PFSK-1 (cell line): ENCODE measurements around the gene GSK3B.

Experiments used
- FOXP2 ChIP-seq: optimal IDR thresholded peaks from 2 replicates; pipeline ENCODE3; 2011; ENCODE audit warnings: borderline replicate concordance, control low read depth, inconsistent platforms; ENCODE audit not compliant: insufficient read depth; ENCODE audit errors: extremely low read length, extremely low read depth
- POLR2AphosphoS5 ChIP-seq: IDR thresholded peaks from 2 replicates; pipeline ENCODE4 v1.6.1; 2012; ENCODE audit warnings: low read depth, mild to moderate bottlenecking, control low read depth, low read length, moderate library complexity
- SIN3A ChIP-seq: IDR thresholded peaks from 2 replicates; pipeline ENCODE4 v1.6.1; 2012; ENCODE audit warnings: mild to moderate bottlenecking, low read length, moderate library complexity, borderline replicate concordance; ENCODE audit not compliant: insufficient read depth
- TAF1 ChIP-seq: IDR thresholded peaks from 2 replicates; pipeline ENCODE4 v1.6.1; 2012; ENCODE audit warnings: low read length, control low read depth, borderline replicate concordance; ENCODE audit not compliant: insufficient read depth
- TF ChIP-seq, protein P1 (sequence below), 2 experiments: IDR thresholded peaks; 2 replicates each; pipeline versions ENCODE4 v1.6.1 to v1.8.0; 2011 to 2012; ENCODE audit warnings: low read depth in 2 of 2, low read length in 2 of 2, control low read depth in 1 of 2, inconsistent platforms in 1 of 2, mild to moderate bottlenecking in 1 of 2, moderate library complexity in 1 of 2; ENCODE audit not compliant: insufficient read depth in 1 of 2

The GSK3B gene

DNA sequence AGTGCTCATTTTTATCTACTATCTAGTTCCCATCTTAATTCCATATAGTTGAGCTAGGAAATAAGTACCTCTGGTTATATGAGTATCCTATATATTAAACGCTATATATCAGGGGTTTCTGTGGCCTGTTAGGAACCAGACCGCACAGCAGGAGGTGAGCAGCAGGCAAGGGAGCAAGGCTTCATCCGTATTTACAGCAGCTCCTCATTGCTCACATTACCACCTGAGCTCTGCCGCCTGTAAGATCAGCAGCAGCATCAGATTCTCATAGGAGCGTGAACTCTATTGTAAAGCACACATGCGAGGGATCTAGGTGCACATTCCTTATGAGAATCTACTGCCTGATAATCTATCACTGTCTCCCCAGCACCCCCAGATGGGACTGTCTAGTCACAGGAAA lies 23.0 kb downstream of the GSK3B start:
- TF ChIP-seq POLR2AphosphoS5 (no peak), FOXP2 (no peak), SIN3A (no peak), TAF1 (no peak)
- TF ChIP-seq, protein P1, sequence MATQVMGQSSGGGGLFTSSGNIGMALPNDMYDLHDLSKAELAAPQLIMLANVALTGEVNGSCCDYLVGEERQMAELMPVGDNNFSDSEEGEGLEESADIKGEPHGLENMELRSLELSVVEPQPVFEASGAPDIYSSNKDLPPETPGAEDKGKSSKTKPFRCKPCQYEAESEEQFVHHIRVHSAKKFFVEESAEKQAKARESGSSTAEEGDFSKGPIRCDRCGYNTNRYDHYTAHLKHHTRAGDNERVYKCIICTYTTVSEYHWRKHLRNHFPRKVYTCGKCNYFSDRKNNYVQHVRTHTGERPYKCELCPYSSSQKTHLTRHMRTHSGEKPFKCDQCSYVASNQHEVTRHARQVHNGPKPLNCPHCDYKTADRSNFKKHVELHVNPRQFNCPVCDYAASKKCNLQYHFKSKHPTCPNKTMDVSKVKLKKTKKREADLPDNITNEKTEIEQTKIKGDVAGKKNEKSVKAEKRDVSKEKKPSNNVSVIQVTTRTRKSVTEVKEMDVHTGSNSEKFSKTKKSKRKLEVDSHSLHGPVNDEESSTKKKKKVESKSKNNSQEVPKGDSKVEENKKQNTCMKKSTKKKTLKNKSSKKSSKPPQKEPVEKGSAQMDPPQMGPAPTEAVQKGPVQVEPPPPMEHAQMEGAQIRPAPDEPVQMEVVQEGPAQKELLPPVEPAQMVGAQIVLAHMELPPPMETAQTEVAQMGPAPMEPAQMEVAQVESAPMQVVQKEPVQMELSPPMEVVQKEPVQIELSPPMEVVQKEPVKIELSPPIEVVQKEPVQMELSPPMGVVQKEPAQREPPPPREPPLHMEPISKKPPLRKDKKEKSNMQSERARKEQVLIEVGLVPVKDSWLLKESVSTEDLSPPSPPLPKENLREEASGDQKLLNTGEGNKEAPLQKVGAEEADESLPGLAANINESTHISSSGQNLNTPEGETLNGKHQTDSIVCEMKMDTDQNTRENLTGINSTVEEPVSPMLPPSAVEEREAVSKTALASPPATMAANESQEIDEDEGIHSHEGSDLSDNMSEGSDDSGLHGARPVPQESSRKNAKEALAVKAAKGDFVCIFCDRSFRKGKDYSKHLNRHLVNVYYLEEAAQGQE (IDR thresholded peaks at IDR 0.05; ENCODE audit: insufficient read depth in 1 of 2, low read depth in 2 of 2, low read length in 2 of 2) = no peak

DNA sequence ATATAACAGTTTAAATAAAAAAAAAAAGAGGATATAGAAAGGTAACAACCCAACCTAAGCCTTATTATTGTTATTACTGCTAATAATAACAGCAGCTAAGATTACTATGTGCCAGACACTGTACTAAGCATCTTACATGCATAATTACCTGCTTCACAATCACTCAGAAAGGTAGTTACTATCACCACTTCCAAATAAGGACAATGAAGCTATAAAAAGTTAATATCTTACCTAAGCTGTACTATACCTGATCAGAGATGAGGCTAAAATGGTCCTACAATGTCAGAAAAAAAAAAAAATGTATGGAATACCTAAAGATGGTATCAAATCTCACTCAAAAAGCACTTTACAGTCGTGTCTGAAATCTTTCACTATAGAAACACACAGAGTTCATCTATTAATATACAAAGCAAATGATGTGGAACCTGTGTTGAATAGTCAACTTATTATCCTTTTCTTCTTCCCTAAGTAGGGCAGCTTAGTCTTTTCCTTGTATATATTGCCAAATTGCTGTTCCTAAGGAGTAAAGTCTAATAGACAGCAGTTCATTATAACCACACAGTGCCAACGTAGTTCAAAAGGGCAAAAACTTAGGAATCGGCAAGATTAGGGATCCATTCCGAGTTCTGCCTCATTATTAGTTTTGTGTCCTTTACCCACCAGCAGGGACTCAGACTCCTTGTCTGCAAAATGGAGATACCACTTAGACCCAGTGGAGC lies 23.8 kb downstream of the GSK3B start:
- no peak for TF ChIP-seq POLR2AphosphoS5
- TF ChIP-seq, protein P1 (IDR thresholded peaks at IDR 0.05; ENCODE audit: insufficient read depth in 1 of 2, low read depth in 2 of 2, low read length in 2 of 2) = no peak

DNA sequence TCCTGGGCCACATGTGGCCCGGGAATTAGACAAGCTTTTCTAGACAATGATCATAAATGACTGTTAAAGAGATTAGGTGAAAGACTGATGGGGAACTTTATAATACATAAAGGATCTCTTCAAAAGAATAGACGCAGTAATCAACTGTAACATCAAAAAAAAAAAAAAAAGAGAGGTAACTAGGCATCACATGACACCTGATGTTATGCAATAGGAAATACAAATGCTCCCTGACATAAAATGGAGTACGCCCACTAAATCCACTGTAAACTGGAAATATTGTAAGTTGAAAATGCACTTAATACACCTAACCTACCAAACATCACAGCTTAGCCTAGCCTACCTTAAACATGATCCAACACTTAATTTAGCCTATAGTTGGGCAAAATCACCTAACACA lies 27.2 kb downstream of the GSK3B start:
- TF ChIP-seq, protein P1 (IDR thresholded peaks at IDR 0.05; ENCODE audit: insufficient read depth in 1 of 2, low read depth in 2 of 2, low read length in 2 of 2) = no peak
- TF ChIP-seq TAF1 (no peak), POLR2AphosphoS5 (no peak), SIN3A (no peak), FOXP2 (no peak)

DNA sequence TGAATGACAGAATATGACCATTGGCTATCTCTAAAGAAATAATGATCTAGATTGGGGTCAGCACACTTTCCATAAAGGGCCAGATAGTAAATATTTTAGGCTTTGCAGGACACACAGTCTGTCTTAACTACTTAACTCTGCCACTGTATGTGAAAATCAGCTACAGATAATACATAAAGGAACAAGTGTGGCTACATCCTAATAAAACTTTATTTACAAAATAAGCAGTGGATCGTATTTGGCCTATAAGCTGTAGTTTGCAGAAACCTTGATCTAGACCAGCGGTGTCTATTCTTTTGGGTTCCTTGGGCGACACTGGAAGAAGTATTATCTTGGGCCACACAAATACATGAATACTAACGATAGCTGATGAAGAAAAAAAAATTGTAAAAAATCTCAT lies 27.6 kb downstream of the GSK3B start:
- TF ChIP-seq FOXP2 (no peak), SIN3A (no peak), POLR2AphosphoS5 (no peak), TAF1 (no peak)
- TF ChIP-seq, protein P1 (IDR thresholded peaks at IDR 0.05; ENCODE audit: insufficient read depth in 1 of 2, low read depth in 2 of 2, low read length in 2 of 2) = no peak

DNA sequence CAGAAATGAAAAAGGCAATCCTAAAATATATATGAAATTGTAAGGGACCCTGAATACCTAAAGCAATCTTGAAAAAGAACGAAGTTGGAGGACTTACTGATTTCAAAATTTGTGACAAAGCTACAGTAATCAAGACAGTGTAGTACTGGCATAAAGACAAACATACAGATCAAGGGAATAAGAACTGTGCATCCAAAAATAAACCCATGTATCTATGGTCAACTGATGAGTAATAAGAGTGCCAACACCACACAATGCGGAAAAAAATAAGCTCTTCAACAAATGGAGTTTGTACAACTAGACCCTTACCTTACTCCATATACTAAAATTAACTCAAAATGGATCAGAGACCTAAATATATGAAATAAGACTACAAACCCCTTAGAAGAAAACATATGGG lies 29.6 kb downstream of the GSK3B start:
- TF ChIP-seq POLR2AphosphoS5 (no peak), SIN3A (no peak), FOXP2 (no peak), TAF1 (no peak)
- TF ChIP-seq, protein P1 (IDR thresholded peaks at IDR 0.05; ENCODE audit: insufficient read depth in 1 of 2, low read depth in 2 of 2, low read length in 2 of 2) = no peak
